GM04504 (cell line): Measurements from ENCODE around the gene PCDHB16.
"Not testable (repeated sequence)": the region's sequence is repeated elsewhere in the genome, so short reads cannot be mapped to it uniquely, and the experiment has no call there.

Source experiments
- DNase-seq: peaks from one replicate; pipeline ENCODE4 v3.0.0-alpha.2; 2012; ENCODE audit warnings: low read depth

The PCDHB16 gene

DNA sequence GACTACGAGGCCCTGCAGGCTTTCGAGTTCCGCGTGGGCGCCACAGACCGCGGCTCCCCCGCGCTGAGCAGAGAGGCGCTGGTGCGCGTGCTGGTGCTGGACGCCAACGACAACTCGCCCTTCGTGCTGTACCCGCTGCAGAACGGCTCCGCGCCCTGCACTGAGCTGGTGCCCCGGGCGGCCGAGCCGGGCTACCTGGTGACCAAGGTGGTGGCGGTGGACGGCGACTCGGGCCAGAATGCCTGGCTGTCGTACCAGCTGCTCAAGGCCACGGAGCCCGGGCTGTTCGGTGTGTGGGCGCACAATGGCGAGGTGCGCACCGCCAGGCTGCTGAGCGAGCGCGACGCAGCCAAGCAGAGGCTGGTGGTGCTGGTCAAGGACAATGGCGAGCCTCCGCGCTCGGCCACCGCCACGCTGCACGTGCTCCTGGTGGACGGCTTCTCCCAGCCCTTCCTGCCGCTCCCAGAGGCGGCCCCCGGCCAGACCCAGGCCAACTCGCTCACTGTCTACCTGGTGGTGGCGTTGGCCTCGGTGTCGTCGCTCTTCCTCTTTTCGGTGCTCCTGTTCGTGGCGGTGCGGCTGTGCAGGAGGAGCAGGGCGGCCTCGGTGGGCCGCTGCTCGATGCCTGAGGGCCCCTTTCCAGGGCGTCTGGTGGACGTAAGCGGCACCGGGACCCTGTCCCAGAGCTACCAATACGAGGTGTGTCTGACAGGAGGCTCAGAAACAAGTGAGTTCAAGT lies 2.1 kb downstream of the PCDHB16 start:
- not testable (repeated sequence) for DNase-seq

GRCh38 chr5:141186897-141187512 lies 4.8 kb downstream of the PCDHB16 start, which contains the start of gene PCDHB9:
PCDHB9 (plus strand) TSS chr5:141187161; CDS start chr5:141187319, 158 bp downstream.
- no peak for DNase-seq

DNA sequence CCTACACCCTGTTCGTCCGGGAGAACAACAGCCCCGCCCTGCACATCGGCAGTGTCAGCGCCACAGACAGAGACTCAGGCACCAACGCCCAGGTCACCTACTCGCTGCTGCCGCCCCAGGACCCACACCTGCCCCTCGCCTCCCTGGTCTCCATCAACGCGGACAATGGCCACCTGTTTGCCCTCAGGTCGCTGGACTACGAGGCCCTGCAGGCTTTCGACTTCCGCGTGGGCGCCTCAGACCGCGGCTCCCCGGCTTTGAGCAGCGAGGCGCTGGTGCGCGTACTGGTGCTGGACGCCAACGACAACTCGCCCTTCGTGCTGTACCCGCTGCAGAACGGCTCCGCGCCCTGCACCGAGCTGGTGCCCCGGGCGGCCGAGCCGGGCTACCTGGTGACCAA lies 6.5 kb downstream of the PCDHB16 start:
- DNase-seq = not testable (repeated sequence)

GRCh38 chr5:141189131-141189530 lies 6.9 kb downstream of the PCDHB16 start:
- not testable (repeated sequence) for DNase-seq

GRCh38 chr5:141192110-141192725 lies 10.0 kb downstream of the PCDHB16 start, which contains the start of gene PCDHB10:
PCDHB10 (plus strand) TSS chr5:141192353; CDS start chr5:141192553, 200 bp downstream.
- no peak for DNase-seq

DNA sequence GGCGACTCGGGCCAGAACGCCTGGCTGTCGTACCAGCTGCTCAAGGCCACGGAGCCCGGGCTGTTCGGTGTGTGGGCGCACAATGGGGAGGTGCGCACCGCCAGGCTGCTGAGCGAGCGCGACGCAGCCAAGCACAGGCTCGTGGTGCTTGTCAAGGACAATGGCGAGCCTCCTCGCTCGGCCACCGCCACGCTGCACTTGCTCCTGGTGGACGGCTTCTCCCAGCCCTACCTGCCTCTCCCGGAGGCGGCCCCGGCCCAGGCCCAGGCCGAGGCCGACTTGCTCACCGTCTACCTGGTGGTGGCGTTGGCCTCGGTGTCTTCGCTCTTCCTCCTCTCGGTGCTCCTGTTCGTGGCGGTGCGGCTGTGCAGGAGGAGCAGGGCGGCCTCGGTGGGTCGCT lies 12.1 kb downstream of the PCDHB16 start:
- DNase-seq = not testable (repeated sequence)

- DNase-seq = no peak
Observed at GRCh38 chr5:141196363-141196762, 14.2 kb downstream of the PCDHB16 start.

DNA sequence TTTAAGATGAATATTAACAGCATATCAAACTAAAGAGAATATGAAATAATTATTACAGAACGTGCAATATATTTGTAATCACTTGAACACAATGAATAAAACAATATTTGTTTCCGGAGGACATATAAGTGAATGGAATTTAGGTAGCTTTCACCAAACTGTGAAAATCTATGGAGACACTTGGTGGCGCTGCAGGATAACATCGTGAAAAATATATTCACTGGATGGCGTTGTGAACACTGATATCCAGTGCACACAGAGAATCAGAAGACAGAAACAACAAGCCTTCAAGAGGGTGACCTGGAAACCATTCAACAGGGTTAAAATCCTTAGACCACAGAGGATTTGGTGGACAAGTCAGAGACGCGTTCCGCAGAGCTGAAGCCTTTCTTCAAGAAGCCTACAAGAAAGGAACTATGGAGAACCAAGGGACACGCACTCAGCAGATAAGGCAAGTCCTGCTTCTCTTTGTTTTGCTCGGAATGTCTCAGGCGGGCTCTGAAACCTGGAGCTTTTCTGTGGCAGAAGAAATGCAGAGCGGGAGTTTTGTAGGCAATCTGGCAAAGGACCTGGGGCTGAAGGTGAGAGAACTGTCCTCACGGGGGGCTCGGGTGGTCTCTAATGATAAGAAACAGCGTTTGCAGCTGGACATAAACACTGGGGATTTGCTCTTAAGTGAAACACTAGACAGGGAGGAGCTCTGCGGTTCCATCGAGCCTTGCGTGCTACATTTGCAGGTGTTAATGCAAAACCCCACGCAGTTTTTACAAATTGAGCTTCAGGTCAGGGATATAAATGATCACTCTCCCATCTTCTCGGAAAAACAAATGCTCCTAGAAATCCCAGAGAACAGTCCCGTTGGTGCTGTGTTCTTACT lies 17.4 kb downstream of the PCDHB16 start, which contains the start of gene PCDHB11:
Gene PCDHB11, plus strand, starts transcription at position 269 of the 877 bp plus-strand sequence. Its CDS starts 148 bp downstream, at position 417.
- no peak for DNase-seq

DNA sequence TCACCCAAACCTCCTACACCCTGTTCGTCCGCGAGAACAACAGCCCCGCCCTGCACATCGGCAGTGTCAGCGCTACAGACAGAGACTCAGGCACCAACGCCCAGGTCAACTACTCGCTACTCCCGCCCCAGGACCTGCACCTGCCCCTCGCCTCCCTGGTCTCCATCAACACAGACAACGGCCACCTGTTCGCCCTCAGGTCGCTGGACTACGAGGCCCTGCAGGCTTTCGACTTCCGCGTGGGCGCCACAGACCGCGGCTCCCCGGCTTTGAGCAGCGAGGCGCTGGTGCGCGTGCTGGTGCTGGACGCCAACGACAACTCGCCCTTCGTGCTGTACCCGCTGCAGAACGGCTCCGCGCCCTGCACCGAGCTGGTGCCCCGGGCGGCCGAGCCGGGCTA lies 18.9 kb downstream of the PCDHB16 start:
- DNase-seq = not testable (repeated sequence)

DNA sequence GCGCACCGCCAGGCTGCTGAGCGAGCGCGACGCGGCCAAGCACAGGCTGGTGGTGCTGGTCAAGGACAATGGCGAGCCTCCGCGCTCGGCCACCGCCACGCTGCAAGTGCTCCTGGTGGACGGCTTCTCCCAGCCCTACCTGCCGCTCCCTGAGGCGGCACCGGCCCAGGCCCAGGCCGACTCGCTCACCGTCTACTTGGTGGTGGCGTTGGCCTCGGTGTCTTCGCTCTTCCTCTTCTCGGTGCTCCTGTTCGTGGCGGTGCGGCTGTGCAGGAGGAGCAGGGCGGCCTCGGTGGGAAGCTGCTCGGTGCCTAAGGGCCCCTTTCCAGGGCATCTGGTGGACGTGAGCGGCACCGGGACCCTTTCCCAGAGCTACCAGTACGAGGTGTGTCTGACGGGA lies 19.5 kb downstream of the PCDHB16 start:
- DNase-seq = not testable (repeated sequence)

- DNase-seq = no peak
Observed at GRCh38 chr5:141208478-141208877, 26.3 kb downstream of the PCDHB16 start, which contains the start of gene PCDHB12. PCDHB12 (plus strand) TSS chr5:141208719; CDS start chr5:141208908, 189 bp downstream.

DNA sequence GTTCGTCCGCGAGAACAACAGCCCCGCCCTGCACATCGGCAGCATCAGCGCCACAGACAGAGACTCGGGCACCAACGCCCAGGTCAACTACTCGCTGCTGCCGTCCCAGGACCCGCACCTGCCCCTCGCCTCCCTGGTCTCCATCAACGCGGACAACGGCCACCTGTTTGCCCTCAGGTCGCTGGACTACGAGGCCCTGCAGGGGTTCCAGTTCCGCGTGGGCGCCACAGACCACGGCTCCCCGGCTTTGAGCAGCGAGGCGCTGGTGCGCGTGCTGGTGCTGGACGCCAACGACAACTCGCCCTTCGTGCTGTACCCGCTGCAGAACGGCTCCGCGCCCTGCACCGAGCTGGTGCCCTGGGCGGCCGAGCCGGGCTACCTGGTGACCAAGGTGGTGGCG lies 28.1 kb downstream of the PCDHB16 start:
- not testable (repeated sequence) for DNase-seq

DNA sequence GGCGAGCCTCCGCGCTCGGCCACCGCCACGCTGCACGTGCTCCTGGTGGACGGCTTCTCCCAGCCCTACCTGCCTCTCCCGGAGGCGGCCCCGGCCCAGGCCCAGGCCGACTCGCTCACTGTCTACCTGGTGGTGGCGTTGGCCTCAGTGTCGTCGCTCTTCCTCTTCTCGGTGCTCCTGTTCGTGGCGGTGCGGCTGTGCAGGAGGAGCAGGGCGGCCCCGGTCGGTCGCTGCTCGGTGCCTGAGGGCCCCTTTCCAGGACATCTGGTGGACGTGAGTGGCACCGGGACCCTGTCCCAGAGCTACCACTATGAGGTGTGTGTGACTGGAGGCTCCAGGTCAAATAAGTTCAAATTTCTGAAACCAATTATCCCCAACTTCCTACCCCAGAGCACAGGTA lies 28.7 kb downstream of the PCDHB16 start:
- not testable (repeated sequence) for DNase-seq

GRCh38 chr5:141213656-141214339 lies 31.6 kb downstream of the PCDHB16 start, which contains the start of gene PCDHB13:
PCDHB13 (plus strand) TSS chr5:141213919; CDS start chr5:141214124, 205 bp downstream.
- DNase-seq = not testable (repeated sequence)

DNA sequence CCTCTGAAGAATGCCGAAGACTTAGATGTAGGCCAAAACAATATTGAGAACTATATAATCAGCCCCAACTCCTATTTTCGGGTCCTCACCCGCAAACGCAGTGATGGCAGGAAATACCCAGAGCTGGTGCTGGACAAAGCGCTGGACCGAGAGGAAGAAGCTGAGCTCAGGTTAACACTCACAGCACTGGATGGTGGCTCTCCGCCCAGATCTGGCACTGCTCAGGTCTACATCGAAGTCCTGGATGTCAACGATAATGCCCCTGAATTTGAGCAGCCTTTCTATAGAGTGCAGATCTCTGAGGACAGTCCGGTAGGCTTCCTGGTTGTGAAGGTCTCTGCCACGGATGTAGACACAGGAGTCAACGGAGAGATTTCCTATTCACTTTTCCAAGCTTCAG lies 32.4 kb downstream of the PCDHB16 start:
- DNase-seq = not testable (repeated sequence)

DNA sequence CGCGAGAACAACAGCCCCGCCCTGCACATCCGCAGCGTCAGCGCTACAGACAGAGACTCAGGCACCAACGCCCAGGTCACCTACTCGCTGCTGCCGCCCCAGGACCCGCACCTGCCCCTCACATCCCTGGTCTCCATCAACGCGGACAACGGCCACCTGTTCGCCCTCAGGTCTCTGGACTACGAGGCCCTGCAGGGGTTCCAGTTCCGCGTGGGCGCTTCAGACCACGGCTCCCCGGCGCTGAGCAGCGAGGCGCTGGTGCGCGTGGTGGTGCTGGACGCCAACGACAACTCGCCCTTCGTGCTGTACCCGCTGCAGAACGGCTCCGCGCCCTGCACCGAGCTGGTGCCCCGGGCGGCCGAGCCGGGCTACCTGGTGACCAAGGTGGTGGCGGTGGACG lies 33.3 kb downstream of the PCDHB16 start:
- DNase-seq = not testable (repeated sequence)

- not testable (repeated sequence) for DNase-seq
Observed at GRCh38 chr5:141216035-141216434, 33.8 kb downstream of the PCDHB16 start.

GRCh38 chr5:141223112-141223783 lies 41.1 kb downstream of the PCDHB16 start, which contains the start of gene PCDHB14:
PCDHB14 (plus strand) TSS chr5:141223343; CDS start chr5:141223506, 163 bp downstream.
- peak; percentile 6 for DNase-seq

- not testable (repeated sequence) for DNase-seq
Observed at GRCh38 chr5:141224844-141225243, 42.7 kb downstream of the PCDHB16 start.

DNA sequence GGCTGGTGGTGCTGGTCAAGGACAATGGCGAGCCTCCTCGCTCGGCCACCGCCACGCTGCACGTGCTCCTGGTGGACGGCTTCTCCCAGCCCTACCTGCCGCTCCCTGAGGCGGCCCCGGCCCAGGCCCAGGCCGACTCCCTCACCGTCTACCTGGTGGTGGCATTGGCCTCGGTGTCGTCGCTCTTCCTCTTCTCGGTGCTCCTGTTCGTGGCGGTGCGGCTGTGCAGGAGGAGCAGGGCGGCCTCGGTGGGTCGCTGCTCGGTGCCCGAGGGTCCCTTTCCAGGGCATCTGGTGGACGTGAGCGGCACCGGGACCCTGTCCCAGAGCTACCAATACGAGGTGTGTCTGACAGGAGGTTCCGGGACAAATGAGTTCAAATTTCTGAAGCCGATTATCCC lies 43.2 kb downstream of the PCDHB16 start:
- not testable (repeated sequence) for DNase-seq
